ENCODE results near the gene LOC101059915.

Gene LOC101059915

GRCh38 chrX:71667328-71668247 lies at the start of gene LOC101059915:
TSS of gene LOC101059915 (plus strand) at chrX:71667546.
- Histone ChIP-seq H2AFZ (ENCODE audit: low read depth, low read length) (no peak within 1 kb of the TSS), H3K27me3 (ENCODE audit: insufficient read depth, low read length) (peaks cover 8% of the 10 kb centered on the region), H3K4me1 (ENCODE audit: insufficient read depth, low read length) (no peaks in the 10 kb centered on the region), H3K9me3 (ENCODE audit: low read length) (no peaks in the 10 kb centered on the region), H3K4me3 (ENCODE audit: low read length) (no peak within 1 kb of the TSS), H3K36me3 (ENCODE audit: insufficient read depth, low read length) (no peaks in the 10 kb centered on the region)

- Histone ChIP-seq H3K4me3 (ENCODE audit: low read length) (no peak overlapping the region), H3K27me3 (ENCODE audit: insufficient read depth, low read length) (no peaks in the 10 kb centered on the region), H2AFZ (ENCODE audit: low read depth, low read length) (no peak overlapping the region), H3K36me3 (ENCODE audit: insufficient read depth, low read length) (peaks cover 1% of the 10 kb centered on the region), H3K9me3 (ENCODE audit: low read length) (no peaks in the 10 kb centered on the region), H3K4me1 (ENCODE audit: insufficient read depth, low read length) (no peaks in the 10 kb centered on the region)
Measured at GRCh38 chrX:71617742-71618141, 49.6 kb upstream of the LOC101059915 start.

GRCh38 chrX:71618303-71618721 lies 49.0 kb upstream of the LOC101059915 start, which contains the start of gene CXCR3:
TSS of gene CXCR3 (minus strand) at chrX:71618511. CDS start at chrX:71618449, 62 bp downstream.
- Histone ChIP-seq H3K4me1 (ENCODE audit: insufficient read depth, low read length) (no peaks in the 10 kb centered on the region), H3K4me3 (ENCODE audit: low read length) (no peak within 1 kb of the TSS), H2AFZ (ENCODE audit: low read depth, low read length) (no peak within 1 kb of the TSS), H3K9me3 (ENCODE audit: low read length) (no peaks in the 10 kb centered on the region), H3K36me3 (ENCODE audit: insufficient read depth, low read length) (no peaks in the 10 kb centered on the region), H3K27me3 (ENCODE audit: insufficient read depth, low read length) (no peaks in the 10 kb centered on the region)

GRCh38 chrX:71618787-71619186 lies 48.6 kb upstream of the LOC101059915 start:
- no peaks in the 10 kb centered on the region for H3K9me3 ChIP-seq (ENCODE audit: low read length)
- no peak overlapping the region for H3K4me3 ChIP-seq (ENCODE audit: low read length)
- H3K4me1 ChIP-seq (ENCODE audit: insufficient read depth, low read length): no peaks in the 10 kb centered on the region
- H3K36me3 ChIP-seq (ENCODE audit: insufficient read depth, low read length): no peaks in the 10 kb centered on the region
- no peak overlapping the region for H2AFZ ChIP-seq (ENCODE audit: low read depth, low read length)
- no peaks in the 10 kb centered on the region for H3K27me3 ChIP-seq (ENCODE audit: insufficient read depth, low read length)

GRCh38 chrX:71619193-71619592 lies 48.2 kb upstream of the LOC101059915 start:
- no peaks in the 10 kb centered on the region for H3K9me3 ChIP-seq (ENCODE audit: low read length)
- H3K36me3 ChIP-seq (ENCODE audit: insufficient read depth, low read length): no peaks in the 10 kb centered on the region
- H3K4me3 ChIP-seq (ENCODE audit: low read length): no peak overlapping the region
- no peaks in the 10 kb centered on the region for H3K4me1 ChIP-seq (ENCODE audit: insufficient read depth, low read length)
- H3K27me3 ChIP-seq (ENCODE audit: insufficient read depth, low read length): no peaks in the 10 kb centered on the region
- no peak overlapping the region for H2AFZ ChIP-seq (ENCODE audit: low read depth, low read length)

- Histone ChIP-seq H3K4me3 (ENCODE audit: low read length) (no peak overlapping the region), H3K9me3 (ENCODE audit: low read length) (no peaks in the 10 kb centered on the region), H3K4me1 (ENCODE audit: insufficient read depth, low read length) (no peaks in the 10 kb centered on the region), H3K27me3 (ENCODE audit: insufficient read depth, low read length) (no peaks in the 10 kb centered on the region), H2AFZ (ENCODE audit: low read depth, low read length) (no peak overlapping the region), H3K36me3 (ENCODE audit: insufficient read depth, low read length) (no peaks in the 10 kb centered on the region)
Measured at GRCh38 chrX:71619986-71620385, 47.4 kb upstream of the LOC101059915 start.

- Histone ChIP-seq H3K36me3 (ENCODE audit: insufficient read depth, low read length) (no peaks in the 10 kb centered on the region), H3K27me3 (ENCODE audit: insufficient read depth, low read length) (no peaks in the 10 kb centered on the region), H3K4me1 (ENCODE audit: insufficient read depth, low read length) (no peaks in the 10 kb centered on the region), H2AFZ (ENCODE audit: low read depth, low read length) (no peak overlapping the region), H3K9me3 (ENCODE audit: low read length) (no peaks in the 10 kb centered on the region), H3K4me3 (ENCODE audit: low read length) (no peak overlapping the region)
Measured at GRCh38 chrX:71621603-71622002, 45.7 kb upstream of the LOC101059915 start.

- no peaks in the 10 kb centered on the region for H3K27me3 ChIP-seq (ENCODE audit: insufficient read depth, low read length)
- H3K4me1 ChIP-seq (ENCODE audit: insufficient read depth, low read length): no peaks in the 10 kb centered on the region
- no peak overlapping the region for H2AFZ ChIP-seq (ENCODE audit: low read depth, low read length)
- no peaks in the 10 kb centered on the region for H3K36me3 ChIP-seq (ENCODE audit: insufficient read depth, low read length)
- no peak overlapping the region for H3K4me3 ChIP-seq (ENCODE audit: low read length)
- no peaks in the 10 kb centered on the region for H3K9me3 ChIP-seq (ENCODE audit: low read length)
Measured at GRCh38 chrX:71622032-71622575, 45.2 kb upstream of the LOC101059915 start.

GRCh38 chrX:71622576-71623450 lies 44.5 kb upstream of the LOC101059915 start:
- Histone ChIP-seq H2AFZ (ENCODE audit: low read depth, low read length) (no peak overlapping the region), H3K4me1 (ENCODE audit: insufficient read depth, low read length) (no peaks in the 10 kb centered on the region), H3K9me3 (ENCODE audit: low read length) (no peaks in the 10 kb centered on the region), H3K27me3 (ENCODE audit: insufficient read depth, low read length) (no peaks in the 10 kb centered on the region), H3K36me3 (ENCODE audit: insufficient read depth, low read length) (no peaks in the 10 kb centered on the region), H3K4me3 (ENCODE audit: low read length) (no peak overlapping the region)

GRCh38 chrX:71623714-71624113 lies 43.6 kb upstream of the LOC101059915 start:
- H3K36me3 ChIP-seq (ENCODE audit: insufficient read depth, low read length): no peaks in the 10 kb centered on the region
- no peaks in the 10 kb centered on the region for H3K27me3 ChIP-seq (ENCODE audit: insufficient read depth, low read length)
- H3K4me1 ChIP-seq (ENCODE audit: insufficient read depth, low read length): no peaks in the 10 kb centered on the region
- no peaks in the 10 kb centered on the region for H3K9me3 ChIP-seq (ENCODE audit: low read length)
- H3K4me3 ChIP-seq (ENCODE audit: low read length): no peak overlapping the region
- no peak overlapping the region for H2AFZ ChIP-seq (ENCODE audit: low read depth, low read length)

GRCh38 chrX:71625471-71625870 lies 41.9 kb upstream of the LOC101059915 start:
- Histone ChIP-seq H3K36me3 (ENCODE audit: insufficient read depth, low read length) (no peaks in the 10 kb centered on the region), H2AFZ (ENCODE audit: low read depth, low read length) (no peak overlapping the region), H3K4me1 (ENCODE audit: insufficient read depth, low read length) (no peaks in the 10 kb centered on the region)

GRCh38 chrX:71626576-71626975 lies 40.8 kb upstream of the LOC101059915 start:
- no peaks in the 10 kb centered on the region for H3K9me3 ChIP-seq (ENCODE audit: low read length)
- H3K4me3 ChIP-seq (ENCODE audit: low read length): no peak overlapping the region
- no peak overlapping the region for H2AFZ ChIP-seq (ENCODE audit: low read depth, low read length)
- no peaks in the 10 kb centered on the region for H3K4me1 ChIP-seq (ENCODE audit: insufficient read depth, low read length)
- H3K27me3 ChIP-seq (ENCODE audit: insufficient read depth, low read length): peaks cover 4% of the 10 kb centered on the region
- H3K36me3 ChIP-seq (ENCODE audit: insufficient read depth, low read length): no peaks in the 10 kb centered on the region

More at GRCh38 chrX:71625471-71625870, 41.9 kb upstream of the LOC101059915 start:
- H3K9me3 ChIP-seq (ENCODE audit: low read length): no peaks in the 10 kb centered on the region
- no peak overlapping the region for H3K4me3 ChIP-seq (ENCODE audit: low read length)
- peaks cover 4% of the 10 kb centered on the region for H3K27me3 ChIP-seq (ENCODE audit: insufficient read depth, low read length)

Data from neuron (in vitro differentiated cells).